Activated T-cell treated with anti-CD3 and anti-CD28 coated beads, Interleukin-2, amount 50 U/mL, for 72 hours (primary cell): ENCODE measurements around the gene TCP11. TPM values are rescaled to one million over a fixed set of nuclear protein-coding genes. Genes with fewer than 3 reads are reported as not detected.
A peak's percentile ranks its signal among the peaks of the same experiment; 100 is the strongest.

ENCODE experiments used
- ATAC-seq, 2 donors: fragments of 150-1000 bp; cut with Tn5 transposase; replicated peaks in 1 of 2; 2 replicates each; pipeline ENCODE4 v1.10.0; 2021; ENCODE audit warnings: moderate library complexity in 2 of 2, mild to moderate bottlenecking in 1 of 2
- DNase-seq, 2 donors: peaks; one replicate each; pipeline ENCODE4 v3.0.0; 2021 to 2022; ENCODE audit warnings: mixed read lengths in 1 of 2
- H3K27ac Mint-ChIP-seq: one replicate; pipeline ENCODE4 v1.8.0; 2022; ENCODE audit warnings: mild to moderate bottlenecking, moderate library complexity, mixed read lengths
- H3K27me3 Mint-ChIP-seq: one replicate; pipeline ENCODE4 v1.8.0; 2022; ENCODE audit warnings: low read depth, mixed read lengths
- H3K36me3 Mint-ChIP-seq, 2 donors: one replicate each; pipeline ENCODE4 v1.8.0; 2022; ENCODE audit warnings: mixed read lengths in 2 of 2, mild to moderate bottlenecking in 1 of 2; ENCODE audit not compliant: insufficient read depth in 2 of 2
- H3K4me1 Mint-ChIP-seq: one replicate; pipeline ENCODE4 v1.8.0; 2022; ENCODE audit warnings: low read depth, mixed read lengths
- H3K4me3 Mint-ChIP-seq, 2 donors: one replicate each; pipeline ENCODE4 v1.8.0; 2022; ENCODE audit warnings: mild to moderate bottlenecking in 2 of 2, mixed read lengths in 2 of 2, moderate library complexity in 2 of 2
- H3K9me3 Mint-ChIP-seq, 2 donors: one replicate each; pipeline ENCODE4 v1.8.0; 2022; ENCODE audit warnings: mixed read lengths in 2 of 2
- total RNA-seq, 2 donors: library from RNA; stranded (reverse); gene quantifications; one replicate each; pipeline ENCODE4 v1.2.3, GENCODE V29; 2022

The TCP11 gene
- total RNA-seq, 2 donors from 2014 or later = not detected

- H3K27ac Mint-ChIP-seq = no peak overlapping the region
- no peaks in the 10 kb centered on the region for H3K36me3 Mint-ChIP-seq
- no peaks in the 10 kb centered on the region for H3K9me3 Mint-ChIP-seq
- H3K4me3 Mint-ChIP-seq = no peak overlapping the region
- no peaks in the 10 kb centered on the region for H3K4me1 Mint-ChIP-seq
- ATAC-seq (no peak), DNase-seq (no peak)
- no peaks in the 10 kb centered on the region for H3K27me3 Mint-ChIP-seq
These were observed 56.5 kb downstream of the TCP11 start for GRCh38 chr6:35084511-35085203.

GRCh38 chr6:35084041-35084491 lies 57.1 kb downstream of the TCP11 start:
- no peaks in the 10 kb centered on the region for H3K9me3 Mint-ChIP-seq
- H3K27me3 Mint-ChIP-seq = no peaks in the 10 kb centered on the region
- no peaks in the 10 kb centered on the region for H3K36me3 Mint-ChIP-seq
- DNase-seq (no peak), ATAC-seq (no peak)
- no peak overlapping the region for H3K27ac Mint-ChIP-seq
- no peak overlapping the region for H3K4me3 Mint-ChIP-seq
- no peaks in the 10 kb centered on the region for H3K4me1 Mint-ChIP-seq

GRCh38 chr6:35083507-35083906 lies 57.6 kb downstream of the TCP11 start:
- DNase-seq (no peak), ATAC-seq (no peak)
- Mint-ChIP-seq H3K4me3 (no peak overlapping the region), H3K9me3 (no peaks in the 10 kb centered on the region), H3K4me1 (no peaks in the 10 kb centered on the region), H3K27me3 (no peaks in the 10 kb centered on the region), H3K36me3 (no peaks in the 10 kb centered on the region), H3K27ac (no peak overlapping the region)

GRCh38 chr6:35082733-35083403 lies 58.3 kb downstream of the TCP11 start:
- Mint-ChIP-seq H3K27ac (no peak overlapping the region), H3K4me1 (no peaks in the 10 kb centered on the region), H3K27me3 (no peaks in the 10 kb centered on the region), H3K4me3 (no peak overlapping the region), H3K36me3 (no peaks in the 10 kb centered on the region), H3K9me3 (no peaks in the 10 kb centered on the region)
- ATAC-seq (no peak), DNase-seq (no peak)

GRCh38 chr6:35082046-35082732 lies 59.0 kb downstream of the TCP11 start:
- no peaks in the 10 kb centered on the region for H3K4me1 Mint-ChIP-seq
- ATAC-seq = no peak
- no peak overlapping the region for H3K4me3 Mint-ChIP-seq
- H3K27ac Mint-ChIP-seq = peak overlapping the region; percentile 28
- no peaks in the 10 kb centered on the region for H3K27me3 Mint-ChIP-seq
- DNase-seq = no peak
- H3K36me3 Mint-ChIP-seq = no peaks in the 10 kb centered on the region
- H3K9me3 Mint-ChIP-seq = no peaks in the 10 kb centered on the region

GRCh38 chr6:35081426-35081851 lies 59.7 kb downstream of the TCP11 start:
- Mint-ChIP-seq H3K27me3 (no peaks in the 10 kb centered on the region), H3K27ac (no peak overlapping the region), H3K36me3 (no peaks in the 10 kb centered on the region), H3K4me1 (no peaks in the 10 kb centered on the region), H3K4me3 (no peak overlapping the region), H3K9me3 (no peaks in the 10 kb centered on the region)
- ATAC-seq (no peak), DNase-seq (no peak)

GRCh38 chr6:35080821-35081425 lies 60.2 kb downstream of the TCP11 start:
- ATAC-seq (no peak), DNase-seq (no peak)
- no peaks in the 10 kb centered on the region for H3K36me3 Mint-ChIP-seq
- no peaks in the 10 kb centered on the region for H3K9me3 Mint-ChIP-seq
- H3K4me3 Mint-ChIP-seq = no peak overlapping the region
- H3K4me1 Mint-ChIP-seq = no peaks in the 10 kb centered on the region
- no peak overlapping the region for H3K27ac Mint-ChIP-seq
- H3K27me3 Mint-ChIP-seq = no peaks in the 10 kb centered on the region

- no peaks in the 10 kb centered on the region for H3K9me3 Mint-ChIP-seq
- no peak for ATAC-seq
- DNase-seq = no peak
- H3K27me3 Mint-ChIP-seq = no peaks in the 10 kb centered on the region
- H3K4me1 Mint-ChIP-seq = no peaks in the 10 kb centered on the region
- H3K27ac Mint-ChIP-seq = no peak overlapping the region
- H3K36me3 Mint-ChIP-seq = no peaks in the 10 kb centered on the region
- no peak overlapping the region for H3K4me3 Mint-ChIP-seq
These were observed 61.0 kb downstream of the TCP11 start for GRCh38 chr6:35080016-35080680.

GRCh38 chr6:35079311-35080000 lies 61.7 kb downstream of the TCP11 start:
- no peaks in the 10 kb centered on the region for H3K4me1 Mint-ChIP-seq
- DNase-seq = no peak
- H3K27ac Mint-ChIP-seq = no peak overlapping the region
- no peaks in the 10 kb centered on the region for H3K36me3 Mint-ChIP-seq
- no peaks in the 10 kb centered on the region for H3K9me3 Mint-ChIP-seq
- no peaks in the 10 kb centered on the region for H3K27me3 Mint-ChIP-seq
- no peak overlapping the region for H3K4me3 Mint-ChIP-seq
- no peak for ATAC-seq

- H3K9me3 Mint-ChIP-seq = no peaks in the 10 kb centered on the region
These were observed 62.2 kb downstream of the TCP11 start for GRCh38 chr6:35078896-35079295.

GRCh38 chr6:35078226-35078850 lies 62.8 kb downstream of the TCP11 start:
- H3K4me3 Mint-ChIP-seq = no peak overlapping the region
- no peaks in the 10 kb centered on the region for H3K27me3 Mint-ChIP-seq
- ATAC-seq (no peak), DNase-seq (no peak)
- no peaks in the 10 kb centered on the region for H3K9me3 Mint-ChIP-seq
- no peaks in the 10 kb centered on the region for H3K36me3 Mint-ChIP-seq
- H3K27ac Mint-ChIP-seq = no peak overlapping the region
- no peaks in the 10 kb centered on the region for H3K4me1 Mint-ChIP-seq

More at GRCh38 chr6:35078896-35079295, 62.2 kb downstream of the TCP11 start:
- no peak for ATAC-seq
- Mint-ChIP-seq H3K36me3 (no peaks in the 10 kb centered on the region), H3K27me3 (no peaks in the 10 kb centered on the region), H3K27ac (no peak overlapping the region), H3K4me1 (no peaks in the 10 kb centered on the region), H3K4me3 (no peak overlapping the region)
- DNase-seq = no peak

GRCh38 chr6:35077713-35078105 lies 63.4 kb downstream of the TCP11 start:
- Mint-ChIP-seq H3K36me3 (no peaks in the 10 kb centered on the region), H3K4me1 (no peaks in the 10 kb centered on the region), H3K9me3 (no peaks in the 10 kb centered on the region), H3K4me3 (no peak overlapping the region), H3K27me3 (no peaks in the 10 kb centered on the region), H3K27ac (no peak overlapping the region)
- DNase-seq = no peak
- no peak for ATAC-seq
